PC-9 (cell line): Measurements from ENCODE around the gene ENO2. TPM values are rescaled to one million over a fixed set of nuclear protein-coding genes. Genes with fewer than 3 reads are reported as not detected.
A peak's percentile ranks its signal among the peaks of the same experiment; 100 is the strongest.

ENCODE experiments used
- BruUV-seq: library from RNA; stranded (reverse); fragments of 400-500 nt; replicated peaks from 2 replicates; lab custom pipeline; 2021; lab: Mats Ljungman, UMichigan
- CTCF ChIA-PET: fragments of 300-600 bp; sonication (Branson Sonifier 250); formaldehyde crosslinking; loops from one replicate; lab custom pipeline; 2022; ENCODE audit warnings: antibody characterized with exemption; lab: Charles Lee
- POLR2A ChIA-PET: fragments of 300-600 bp; sonication (Branson Sonifier 250); formaldehyde crosslinking; loops from one replicate; lab custom pipeline; 2022; ENCODE audit warnings: antibody characterized with exemption; ENCODE audit not compliant: unreplicated experiment; lab: Charles Lee
- DNase-seq, 2 experiments: peaks; one replicate each; pipeline versions ENCODE4 v3.0.0 to v3.0.0-alpha.2; 2015 to 2022; ENCODE audit warnings: mixed read lengths in 1 of 2
- H2AFZ ChIP-seq: fragments of 200-600 bp; sonication (generic); 2 replicates; pipeline ENCODE4 v1.8.1; 2017; ENCODE audit warnings: antibody characterized with exemption
- H3F3A ChIP-seq: fragments of 200-600 bp; sonication (generic); 2 replicates; pipeline ENCODE4 v1.8.1; 2017; ENCODE audit warnings: antibody characterized with exemption, mild to moderate bottlenecking, low read depth; ENCODE audit not compliant: insufficient read depth
- H3K27ac ChIP-seq: fragments of 200-600 bp; sonication (generic); 2 replicates; pipeline ENCODE4 v1.6.1; 2016; ENCODE audit warnings: mixed run types
- H3K27me3 ChIP-seq: fragments of 200-600 bp; sonication (generic); 2 replicates; pipeline ENCODE4 v1.6.1; 2016; ENCODE audit warnings: low read depth, mixed run types; ENCODE audit not compliant: insufficient read depth
- H3K36me3 ChIP-seq: fragments of 200-600 bp; sonication (generic); 2 replicates; pipeline ENCODE4 v1.6.1; 2016; ENCODE audit warnings: low read depth, mixed run types
- H3K4me1 ChIP-seq: fragments of 200-600 bp; sonication (generic); replicated peaks from 2 replicates; pipeline ENCODE4 v1.6.1; 2016; ENCODE audit warnings: mixed run types; ENCODE audit not compliant: insufficient read depth
- H3K4me2 ChIP-seq: fragments of 200-600 bp; sonication (generic); 2 replicates; pipeline ENCODE4 v1.6.1; 2017; ENCODE audit warnings: mixed run types
- H3K4me3 ChIP-seq: fragments of 200-600 bp; sonication (generic); 2 replicates; pipeline ENCODE4 v1.6.1; 2016; ENCODE audit warnings: mixed run types
- H3K79me2 ChIP-seq: fragments of 200-600 bp; sonication (generic); 2 replicates; pipeline ENCODE4 v1.6.1; 2017; ENCODE audit warnings: low read depth, mixed run types
- H3K9me2 ChIP-seq: fragments of 200-600 bp; sonication (generic); 2 replicates; pipeline ENCODE4 v1.8.1; 2017; ENCODE audit warnings: mild to moderate bottlenecking; ENCODE audit not compliant: insufficient read depth
- H3K9me3 ChIP-seq: fragments of 200-600 bp; sonication (generic); 2 replicates; pipeline ENCODE4 v1.8.1; 2016; ENCODE audit warnings: low read depth; ENCODE audit not compliant: insufficient read depth
- H4K20me1 ChIP-seq: fragments of 200-600 bp; sonication (generic); 2 replicates; pipeline ENCODE4 v1.8.1; 2017; ENCODE audit not compliant: insufficient read depth
- CTCF ChIP-seq: fragments of 200-600 bp; sonication (generic); conservative IDR thresholded peaks from 2 replicates; pipeline ENCODE4 v1.6.1; 2017; ENCODE audit warnings: mixed run types, antibody characterized with exemption, mild to moderate bottlenecking, moderate library complexity
- EZH2 ChIP-seq: fragments of 200-600 bp; sonication (generic); IDR thresholded peaks from 2 replicates; pipeline ENCODE4 v1.8.0; 2017; ENCODE audit warnings: antibody characterized with exemption, low read depth
- intact Hi-C: fragments of 100-400 bp; cut with micrococcal nuclease; formaldehyde crosslinking; loops from one replicate; pipeline ENCODE4 v1.10.0; 2022; ENCODE audit not compliant: unreplicated experiment
- total RNA-seq: library from RNA; stranded (reverse); gene quantifications from 2 replicates; pipeline ENCODE4 v1.2.3, GENCODE V29; 2021

ENO2 gene
- total RNA-seq, 1 experiment from 2014 or later: 38.8 TPM

- TF ChIP-seq EZH2: no peak
- TF ChIP-seq CTCF: no peak
- BruUV-seq: no TSS peak
Measured at GRCh38 chr12:6942331-6942665, 27.9 kb downstream of the ENO2 start.

DNA sequence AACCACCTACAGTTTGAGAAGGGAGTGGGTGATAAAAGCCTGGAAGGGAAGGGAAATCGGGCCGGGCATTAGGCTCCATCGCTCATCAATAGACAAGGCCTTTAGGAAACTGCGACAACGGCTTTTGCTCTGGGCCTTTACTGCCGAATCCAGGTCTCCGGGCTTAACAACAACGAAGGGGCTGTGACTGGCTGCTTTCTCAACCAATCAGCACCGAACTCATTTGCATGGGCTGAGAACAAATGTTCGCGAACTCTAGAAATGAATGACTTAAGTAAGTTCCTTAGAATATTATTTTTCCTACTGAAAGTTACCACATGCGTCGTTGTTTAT, 29.0 kb downstream of the ENO2 start:
- H3K4me2 ChIP-seq: peak overlapping the region; percentile 82
- intact Hi-C loops: loop anchor here (2.0 to 5.0 kb wide), 2 partner anchors 71 to 191 kb away; partner anchors contain the start of genes MLF2 and SPSB2
- peak overlapping the region; percentile 94 for H3K27ac ChIP-seq
- H3K4me3 ChIP-seq: peak overlapping the region; percentile 67; the same call in 1 of the 2 replicates
- no TSS peak for BruUV-seq
- DNase-seq: peak; percentile 83 to 93
- peaks cover 28% of the 10 kb centered on the region; the same call in 1 of the 2 replicates for H3K79me2 ChIP-seq
- POLR2A ChIA-PET: interaction anchor here (0.5 to 3.6 kb wide), 24 partner anchors 18 to 607 kb away, joined by 3 to 54 read pairs (median 6); partner anchors contain the start of genes C1RL, LPCAT3, MLF2 and SPSB2
- H3K27me3 ChIP-seq: no peaks in the 10 kb centered on the region
- H4K20me1 ChIP-seq: no peaks in the 10 kb centered on the region
- H3K4me1 ChIP-seq: peaks cover 25% of the 10 kb centered on the region
- CTCF ChIA-PET: interaction anchor here (1.5 to 4.4 kb wide), 6 partner anchors 18 to 201 kb away, joined by 4 to 47 read pairs (median 29); partner anchors contain the start of gene C1RL
- TF ChIP-seq CTCF: no peak
- no peak for TF ChIP-seq EZH2
- no peaks in the 10 kb centered on the region for H3K36me3 ChIP-seq
- no peaks in the 10 kb centered on the region for H3K9me2 ChIP-seq
- H2AFZ ChIP-seq: no peak overlapping the region; the same call in 1 of the 2 replicates
- H3K9me3 ChIP-seq: no peaks in the 10 kb centered on the region
- H3F3A ChIP-seq: peaks cover 50% of the 10 kb centered on the region

More at GRCh38 chr12:6942331-6942665, 27.9 kb downstream of the ENO2 start:
- Histone ChIP-seq H3F3A (peaks cover 50% of the 10 kb centered on the region), H3K27me3 (no peaks in the 10 kb centered on the region), H3K4me1 (peaks cover 27% of the 10 kb centered on the region), H3K4me2 (no peak overlapping the region), H4K20me1 (no peaks in the 10 kb centered on the region), H2AFZ (no peak overlapping the region), H3K79me2 (peaks cover 18% of the 10 kb centered on the region; the same call in 1 of the 2 replicates), H3K36me3 (no peaks in the 10 kb centered on the region), H3K4me3 (no peak overlapping the region), H3K9me3 (no peaks in the 10 kb centered on the region), H3K27ac (no peak overlapping the region), H3K9me2 (no peaks in the 10 kb centered on the region)
- intact Hi-C loops: loop anchor here (2.0 to 5.0 kb wide), 2 partner anchors 69 to 190 kb away; partner anchors contain the start of genes MLF2 and SPSB2
- ChIA-PET CTCF (interaction anchor here (4.4 kb wide), 1 partner anchor 18 kb away, joined by 38 read pairs; no protein-coding TSS in a partner anchor), POLR2A (interaction anchor here (0.6 kb wide), 1 partner anchor 126 kb away, joined by 3 read pairs; no protein-coding TSS in a partner anchor)
- DNase-seq: peak in 1 of 2 experiments; percentile 44

DNA sequence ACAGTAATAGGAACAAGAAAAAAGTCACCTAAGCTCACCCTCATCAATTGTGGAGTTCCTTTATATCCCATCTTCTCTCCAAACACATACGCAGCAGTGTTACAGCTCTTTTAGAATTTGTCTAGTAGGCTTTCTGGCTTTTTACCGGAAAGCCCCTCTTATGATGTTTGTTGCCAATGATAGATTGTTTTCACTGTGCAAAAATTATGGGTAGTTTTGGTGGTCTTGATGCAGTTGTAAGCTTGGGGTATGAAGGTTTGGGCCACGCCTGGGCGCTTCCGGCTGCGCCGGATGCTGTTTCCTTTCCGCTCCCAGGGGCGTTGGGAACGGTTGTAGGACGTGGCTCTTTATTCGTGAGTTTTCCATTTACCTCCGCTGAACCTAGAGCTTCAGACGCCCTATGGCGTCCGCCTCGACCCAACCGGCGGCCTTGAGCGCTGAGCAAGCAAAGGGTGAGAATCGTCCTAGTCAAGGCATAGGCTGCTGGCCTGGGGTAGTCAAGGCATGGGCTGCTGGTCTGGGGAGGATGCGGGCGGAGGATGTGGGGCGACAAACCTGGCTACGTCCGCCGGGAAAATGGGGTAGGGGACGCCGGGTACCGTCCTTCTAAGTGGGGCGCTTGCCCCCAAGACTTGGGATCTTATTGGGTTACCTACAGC, 29.5 kb downstream of the ENO2 start, which contains the start of the genes C12orf57 and RNU7-1:
C12orf57 (plus strand) TSS at position 301 of the 659 bp plus-strand sequence; CDS start at position 401, 100 bp downstream.
RNU7-1 (plus strand) TSS at position 95 of the 659 bp plus-strand sequence.
- intact Hi-C loops: loop anchor here (1.0 to 5.0 kb wide), 8 partner anchors 19 to 694 kb away; partner anchors contain the start of genes C1RL, MLF2, PEX5 and SPSB2
- CTCF ChIA-PET: interaction anchor here (1.2 to 4.4 kb wide), 9 partner anchors 18 to 1017 kb away, joined by 3 to 47 read pairs (median 15); partner anchors contain the start of gene C1RL

More for the DNA sequence above, 29.5 kb downstream of the ENO2 start, which contains the start of the genes C12orf57 and RNU7-1:
- BruUV-seq: TSS peak; percentile 93
- POLR2A ChIA-PET: interaction anchor here (0.5 to 3.6 kb wide), 32 partner anchors 18 to 607 kb away, joined by 3 to 54 read pairs (median 6); partner anchors contain the start of genes C1RL, LPAR5, LPCAT3 and MLF2
- Histone ChIP-seq H3K27me3 (no peaks in the 10 kb centered on the region), H3K36me3 (no peaks in the 10 kb centered on the region), H3K4me2 (peak within 1 kb of the TSS; percentile 82), H3K9me3 (no peaks in the 10 kb centered on the region), H3K4me3 (peak within 1 kb of the TSS; percentile 67), H3F3A (peaks cover 54% of the 10 kb centered on the region), H2AFZ (peak within 1 kb of the TSS; percentile 79), H4K20me1 (no peaks in the 10 kb centered on the region), H3K79me2 (peaks cover 28% of the 10 kb centered on the region; the same call in 1 of the 2 replicates), H3K9me2 (no peaks in the 10 kb centered on the region), H3K4me1 (peaks cover 20% of the 10 kb centered on the region), H3K27ac (peak within 1 kb of the TSS; percentile 94)
- peak; percentile 86 to 93 for DNase-seq
- TF ChIP-seq EZH2: no peak
- no peak for TF ChIP-seq CTCF
